ENCODE data around the gene MCCD1. TPM values are rescaled to one million over a fixed set of nuclear protein-coding genes. Genes with fewer than 3 reads are reported as not detected.

MCCD1 gene
- total RNA-seq, 1 donor = not detected

DNA sequence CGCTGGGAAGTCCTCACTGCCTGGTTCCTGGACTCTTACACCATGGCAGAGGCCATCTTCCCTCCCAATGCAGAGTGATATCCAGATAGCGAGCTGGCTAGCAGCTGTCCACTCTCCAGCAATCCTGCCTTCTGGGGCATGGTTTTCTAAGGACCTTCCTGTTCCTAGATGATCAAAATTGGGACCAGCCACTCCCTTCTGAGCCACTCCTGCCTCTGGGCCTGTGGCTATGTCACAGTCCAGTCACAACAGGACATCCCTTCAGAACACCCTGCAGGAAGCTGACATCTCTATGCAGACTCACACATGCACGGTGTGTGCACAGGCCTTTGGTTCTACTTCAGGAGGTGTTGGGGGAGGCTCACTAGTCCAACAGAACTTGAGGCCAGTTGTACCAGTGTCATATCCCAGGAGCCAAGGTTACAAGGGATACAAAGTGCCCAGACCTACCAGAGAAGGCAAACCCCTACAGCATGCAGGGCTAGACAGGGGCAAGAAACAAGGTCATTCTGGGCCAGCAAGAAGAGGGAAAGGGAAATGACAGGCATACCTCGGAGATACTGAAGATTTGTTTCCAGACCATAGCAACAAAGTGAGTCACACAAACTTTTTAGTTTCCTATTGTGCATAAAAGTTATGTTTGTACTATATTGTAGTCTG is 2.7 kb upstream of the MCCD1 start:
- no peak overlapping the region for H3K4me3 ChIP-seq (ENCODE audit: low read depth, low read length)
- TF ChIP-seq, protein P1, sequence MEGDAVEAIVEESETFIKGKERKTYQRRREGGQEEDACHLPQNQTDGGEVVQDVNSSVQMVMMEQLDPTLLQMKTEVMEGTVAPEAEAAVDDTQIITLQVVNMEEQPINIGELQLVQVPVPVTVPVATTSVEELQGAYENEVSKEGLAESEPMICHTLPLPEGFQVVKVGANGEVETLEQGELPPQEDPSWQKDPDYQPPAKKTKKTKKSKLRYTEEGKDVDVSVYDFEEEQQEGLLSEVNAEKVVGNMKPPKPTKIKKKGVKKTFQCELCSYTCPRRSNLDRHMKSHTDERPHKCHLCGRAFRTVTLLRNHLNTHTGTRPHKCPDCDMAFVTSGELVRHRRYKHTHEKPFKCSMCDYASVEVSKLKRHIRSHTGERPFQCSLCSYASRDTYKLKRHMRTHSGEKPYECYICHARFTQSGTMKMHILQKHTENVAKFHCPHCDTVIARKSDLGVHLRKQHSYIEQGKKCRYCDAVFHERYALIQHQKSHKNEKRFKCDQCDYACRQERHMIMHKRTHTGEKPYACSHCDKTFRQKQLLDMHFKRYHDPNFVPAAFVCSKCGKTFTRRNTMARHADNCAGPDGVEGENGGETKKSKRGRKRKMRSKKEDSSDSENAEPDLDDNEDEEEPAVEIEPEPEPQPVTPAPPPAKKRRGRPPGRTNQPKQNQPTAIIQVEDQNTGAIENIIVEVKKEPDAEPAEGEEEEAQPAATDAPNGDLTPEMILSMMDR (IDR thresholded peaks at IDR 0.05; ENCODE audit: insufficient read depth, low read length) = no peak
- DNase-seq (ENCODE audit: low read depth) = peak; percentile 45

DNA sequence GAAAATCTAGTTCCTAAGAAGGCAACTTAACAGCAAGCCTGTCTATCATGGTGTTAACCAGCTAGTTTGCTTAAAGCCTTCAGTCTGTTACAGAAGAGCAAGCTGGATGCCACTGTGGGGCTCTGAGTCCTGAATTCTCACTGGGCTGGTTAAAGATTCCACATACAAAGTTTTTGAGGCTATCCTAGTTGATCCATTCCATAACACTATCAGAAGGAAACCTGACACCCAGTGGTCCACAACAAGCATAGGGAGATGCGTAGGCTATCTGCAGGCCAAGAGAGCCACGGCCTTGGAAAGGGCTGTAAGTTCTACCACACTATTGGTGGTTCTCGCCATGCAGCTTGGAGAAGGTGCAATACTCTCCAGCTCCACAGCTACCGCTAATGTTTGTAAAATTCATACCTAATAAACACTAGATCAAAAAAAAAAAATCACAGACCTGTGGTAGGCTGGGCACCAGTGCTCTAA is 420 bp upstream of the MCCD1 start:
- TF ChIP-seq, protein P1 (IDR thresholded peaks at IDR 0.05; ENCODE audit: insufficient read depth, low read length) = no peak
- DNase-seq (ENCODE audit: low read depth) = no peak

DNA sequence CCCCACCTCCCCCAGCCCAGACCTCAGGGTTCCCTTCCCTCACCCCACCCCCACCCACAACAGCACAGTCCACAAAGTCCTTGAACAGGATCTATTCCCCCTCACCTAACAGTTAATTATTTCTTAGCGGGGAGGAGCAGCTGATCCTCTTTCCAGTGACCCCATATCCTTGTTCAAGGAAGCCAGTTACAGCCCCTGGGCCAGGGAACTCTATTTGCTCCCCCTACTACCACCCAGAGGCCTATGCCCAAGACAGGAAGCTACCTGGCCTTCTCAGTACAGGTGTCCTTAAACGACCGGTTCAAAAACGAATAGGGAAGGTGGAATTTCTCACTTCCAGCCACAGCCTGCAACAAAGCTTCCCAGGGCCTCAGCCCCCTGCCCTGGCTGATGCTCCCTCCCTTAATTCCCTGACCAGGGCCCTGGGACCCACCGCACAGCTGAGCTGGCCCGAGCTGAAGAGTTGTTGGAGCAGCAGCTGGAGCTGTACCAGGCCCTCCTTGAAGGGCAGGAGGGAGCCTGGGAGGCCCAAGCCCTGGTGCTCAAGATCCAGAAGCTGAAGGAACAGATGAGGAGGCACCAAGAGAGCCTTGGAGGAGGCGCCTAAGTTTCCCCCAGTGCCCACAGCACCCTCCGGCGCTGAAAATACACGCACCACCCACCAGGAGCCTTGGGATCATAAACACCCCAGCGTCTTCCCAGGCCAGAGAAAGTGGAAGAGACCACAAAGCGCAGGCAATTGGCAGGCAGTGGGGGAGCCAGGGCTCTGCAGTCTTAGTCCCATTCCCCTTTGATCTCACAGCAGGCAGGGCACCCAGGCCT is 778 bp downstream of the MCCD1 start:
- DNase-seq (ENCODE audit: low read depth) = no peak
- TF ChIP-seq, protein P1 (IDR thresholded peaks at IDR 0.05; ENCODE audit: insufficient read depth, low read length) = no peak
- no peak overlapping the region for H3K4me3 ChIP-seq (ENCODE audit: low read depth, low read length)

More for the DNA sequence above, 420 bp upstream of the MCCD1 start:
- H3K4me3 ChIP-seq (ENCODE audit: low read depth, low read length) = no peak overlapping the region

DNA sequence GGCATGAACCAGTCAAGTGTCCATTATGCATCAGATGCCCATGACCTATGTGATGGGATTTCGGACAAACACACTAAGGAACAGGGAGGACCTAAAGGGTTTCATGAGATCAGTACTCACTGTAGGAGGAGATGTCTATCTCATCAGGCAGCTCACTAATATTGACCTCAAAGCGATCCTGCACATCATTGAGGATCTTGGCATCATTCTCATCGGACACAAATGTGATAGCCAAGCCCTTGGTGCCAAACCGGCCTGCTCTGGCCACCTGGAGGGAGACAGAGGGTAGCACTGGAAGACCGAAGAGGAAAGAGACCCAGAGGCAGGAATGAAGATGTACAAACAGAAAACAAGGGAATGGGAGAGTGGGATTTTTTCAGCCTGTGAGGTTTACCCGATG is 1.9 kb downstream of the MCCD1 start:
- TF ChIP-seq, protein P1 (IDR thresholded peaks at IDR 0.05; ENCODE audit: insufficient read depth, low read length) = no peak
- no peak overlapping the region for H3K4me3 ChIP-seq (ENCODE audit: low read depth, low read length)
- no peak for DNase-seq (ENCODE audit: low read depth)

DNA sequence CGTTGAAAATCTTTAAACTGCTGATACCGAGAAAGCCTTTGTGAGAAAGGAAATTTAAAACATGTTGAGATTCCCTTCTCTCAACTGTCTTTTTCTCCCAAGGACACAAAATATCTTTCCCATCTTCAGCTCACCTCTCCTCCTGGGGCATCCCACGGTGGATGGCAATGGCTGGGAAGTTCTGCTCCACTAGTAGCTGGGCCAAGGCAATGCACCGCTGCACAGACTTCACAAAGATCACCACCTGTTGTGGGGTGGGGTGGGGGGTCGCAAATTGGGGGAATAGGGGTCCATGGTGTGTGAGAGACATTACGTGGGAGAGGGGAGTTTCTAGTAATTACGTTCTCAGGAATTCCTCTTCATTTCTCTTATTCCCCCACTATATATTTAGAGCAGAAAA is 2.4 kb downstream of the MCCD1 start:
- no peak overlapping the region for H3K4me3 ChIP-seq (ENCODE audit: low read depth, low read length)
- TF ChIP-seq, protein P1 (IDR thresholded peaks at IDR 0.05; ENCODE audit: insufficient read depth, low read length) = no peak
- DNase-seq (ENCODE audit: low read depth) = no peak

DNA sequence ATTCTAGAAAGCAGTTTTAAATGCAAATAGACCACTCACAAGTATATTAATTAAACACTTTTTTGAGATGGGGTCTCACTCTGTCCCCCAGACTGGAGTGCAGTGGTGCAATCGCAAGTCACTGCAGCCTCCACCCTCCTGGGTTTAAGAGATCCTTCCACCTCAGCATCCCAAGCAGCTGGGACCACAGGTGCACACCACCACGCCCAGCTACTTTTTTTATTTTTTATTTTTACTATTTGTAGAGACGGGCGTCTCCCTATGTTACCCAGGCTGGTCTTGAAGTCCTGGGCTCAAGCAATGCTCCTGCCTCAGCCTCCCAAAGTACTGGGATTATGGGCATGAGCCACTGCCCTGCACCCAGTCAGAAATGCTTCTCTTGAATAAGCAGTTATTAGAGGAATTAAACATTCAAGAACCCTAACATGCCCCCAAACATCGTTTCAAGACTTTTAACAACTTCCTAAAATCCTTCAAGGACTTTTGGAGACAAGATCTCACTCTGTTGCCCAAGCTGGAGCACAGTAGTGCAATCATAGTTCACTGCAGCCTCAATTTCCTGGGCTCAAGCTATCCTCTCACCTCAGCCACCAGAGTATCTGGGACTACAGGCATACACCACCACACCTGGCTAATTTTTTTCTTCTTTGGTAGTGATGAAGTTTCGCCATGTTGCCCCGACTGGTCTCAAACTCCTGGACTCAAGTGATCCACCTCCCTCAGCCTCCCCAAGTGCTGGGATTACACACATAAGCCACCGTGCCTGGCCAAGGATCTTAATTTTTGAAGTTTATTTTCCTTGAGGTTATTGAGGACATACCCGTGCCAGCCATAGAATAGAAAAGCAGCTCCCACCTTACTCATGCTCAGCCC is 3.2 kb downstream of the MCCD1 start:
- H3K4me3 ChIP-seq (ENCODE audit: low read depth, low read length) = no peak overlapping the region
- no peak for DNase-seq (ENCODE audit: low read depth)
- TF ChIP-seq, protein P1 (IDR thresholded peaks at IDR 0.05; ENCODE audit: insufficient read depth, low read length) = no peak
